Left lung (tissue), 10 donors: Measurements from ENCODE around the gene P2RX4. TPM values are rescaled to one million over a fixed set of nuclear protein-coding genes. Genes with fewer than 3 reads are reported as not detected.
"Not testable (repeated sequence)": the region's sequence is repeated elsewhere in the genome, so short reads cannot be mapped to it uniquely, and the experiment has no call there.

Experiments
- ATAC-seq: fragments of 200-7000 bp; cut with Tn5 transposase; one replicate; pipeline ENCODE4 v1.9.1; 2020; ENCODE audit warnings: moderate library complexity
- DNase-seq, 4 donors: peaks; one replicate each; pipeline ENCODE4 v3.0.0-alpha.2; 2013 to 2020
- H3K27ac ChIP-seq, 2 donors: fragments of 200-600 bp; sonication (generic) in 1 of 2; one replicate each; pipeline versions ENCODE4 v1.5.0 to v1.8.0; 2020 to 2021
- H3K27me3 ChIP-seq, 2 donors: fragments of 200-600 bp; sonication (generic) in 1 of 2; one replicate each; pipeline versions ENCODE4 v1.5.0 to v1.8.0; 2020 to 2021
- H3K36me3 ChIP-seq, 2 donors: fragments of 200-600 bp; sonication (generic) in 1 of 2; one replicate each; pipeline versions ENCODE4 v1.5.0 to v1.8.0; 2020 to 2021
- H3K4me1 ChIP-seq, 2 donors: fragments of 200-600 bp; one replicate each; pipeline ENCODE4 v1.8.0; 2021
- H3K4me3 ChIP-seq, 2 donors: fragments of 200-600 bp; sonication (generic) in 1 of 2; one replicate each; pipeline versions ENCODE4 v1.5.0 to v1.8.0; 2020 to 2021; ENCODE audit warnings: mild to moderate bottlenecking in 1 of 2
- H3K9me3 ChIP-seq, 2 donors: fragments of 200-600 bp; sonication (generic) in 1 of 2; one replicate each; pipeline versions ENCODE4 v1.5.0 to v1.8.0; 2020 to 2021
- CTCF ChIP-seq, 2 donors: fragments of 200-600 bp; sonication (generic) in 1 of 2; IDR thresholded peaks; one replicate each; pipeline versions ENCODE4 v1.5.0 to v1.8.0; 2021; ENCODE audit warnings: antibody characterized with exemption in 2 of 2
- intact Hi-C, 2 donors: fragments of 100-400 bp; cut with DNase I; formaldehyde crosslinking; loops; one replicate each; pipeline versions ENCODE4 v1.11.2 to v1.14.2; 2022
- polyA plus RNA-seq, 6 donors: library from polyadenylated mRNA; unstranded; fragments of 120-200 nt; gene quantifications; one replicate each; pipeline ENCODE4 v1.2.1, GENCODE V29; 2013; ENCODE audit not compliant: insufficient read length in 6 of 6
- total RNA-seq, 2 donors: library from RNA; stranded (reverse); fragmentation: NEBNext Ultra II Directional; extraction: Animal tissue kit (Norgen Biotek cat#: 25700); gene quantifications; one replicate each; pipeline ENCODE4 v1.2.1, GENCODE V29; 2021
- donor health status: DM: no; HTN: yes; CAD: no.
- donor health status: DM: no; HTN: no; CAD: no.

Gene P2RX4
- total and polyA plus RNA-seq, 8 donors, result 29.2 to 75.1 (median 31.2) TPM

GRCh38 chr12:121227294-121227693 lies 17.4 kb downstream of the P2RX4 start:
- intact Hi-C loops, result no loop called here
- Histone ChIP-seq H3K27me3 (no peaks in the 10 kb centered on the region), H3K27ac (peak overlapping the region; percentile 61 to 75), H3K9me3 (no peaks in the 10 kb centered on the region), H3K36me3 (peaks cover 0 to 78% of the 10 kb centered on the region in 2 donors), H3K4me3 (no peak overlapping the region), H3K4me1 (peaks cover 0 to 11% of the 10 kb centered on the region in 2 donors)
- ATAC-seq (peak; percentile 89), DNase-seq (peak in 3 of 4 donors; percentile 76 to 85 (median 81))
- no peak for TF ChIP-seq CTCF (IDR thresholded peaks at IDR 0.05)

- Histone ChIP-seq H3K9me3 (no peaks in the 10 kb centered on the region), H3K36me3 (peaks cover 0 to 78% of the 10 kb centered on the region in 2 donors), H3K4me1 (peaks cover 0 to 11% of the 10 kb centered on the region in 2 donors), H3K4me3 (no peak overlapping the region), H3K27ac (no peak overlapping the region), H3K27me3 (no peaks in the 10 kb centered on the region)
- intact Hi-C loops, result no loop called here
- ATAC-seq, result no peak
- TF ChIP-seq CTCF (IDR thresholded peaks at IDR 0.05), result no peak
- DNase-seq, result peak in 1 of 4 donors; percentile 56
Observed at GRCh38 chr12:121228919-121229665, 19.2 kb downstream of the P2RX4 start.

- Histone ChIP-seq H3K36me3 (peaks cover 0 to 84% of the 10 kb centered on the region in 2 donors), H3K4me1 (peaks cover 0 to 11% of the 10 kb centered on the region in 2 donors)
- H3K27ac ChIP-seq, intact Hi-C loops, H3K4me3 ChIP-seq, H3K27me3 ChIP-seq, H3K9me3 ChIP-seq: not testable (repeated sequence)
- ATAC-seq (peak; percentile 84), DNase-seq (peak in 3 of 4 donors; percentile 71 to 87 (median 74))
- TF ChIP-seq CTCF (IDR thresholded peaks at IDR 0.05), result peak; percentile 89 to 91
Observed at GRCh38 chr12:121229826-121230537, 20.1 kb downstream of the P2RX4 start.

- H3K4me1 ChIP-seq, result peaks cover 0 to 11% of the 10 kb centered on the region in 2 donors
- intact Hi-C loops, result no loop called here
- H3K27me3 ChIP-seq, result no peaks in the 10 kb centered on the region
- H3K9me3 ChIP-seq, result no peaks in the 10 kb centered on the region
- no peak overlapping the region for H3K4me3 ChIP-seq
- ATAC-seq (no peak), DNase-seq (peak in 1 of 4 donors; percentile 41)
- H3K36me3 ChIP-seq, result peaks cover 0 to 88% of the 10 kb centered on the region in 2 donors
- TF ChIP-seq CTCF (IDR thresholded peaks at IDR 0.05), result peak in 1 of 2 donors; percentile 34
- no peak overlapping the region for H3K27ac ChIP-seq
Observed at GRCh38 chr12:121230538-121230907, 20.6 kb downstream of the P2RX4 start.

GRCh38 chr12:121232163-121232562 lies 22.2 kb downstream of the P2RX4 start:
- no peaks in the 10 kb centered on the region for H3K27me3 ChIP-seq
- intact Hi-C loops, result no loop called here
- H3K9me3 ChIP-seq, result no peaks in the 10 kb centered on the region
- no peak for ATAC-seq
- H3K36me3 ChIP-seq, result peaks cover 0 to 88% of the 10 kb centered on the region in 2 donors
- no peak overlapping the region for H3K4me3 ChIP-seq
- peaks cover 0 to 11% of the 10 kb centered on the region in 2 donors for H3K4me1 ChIP-seq
- TF ChIP-seq CTCF (IDR thresholded peaks at IDR 0.05), result no peak
- no peak overlapping the region for H3K27ac ChIP-seq
- DNase-seq, result peak in 1 of 4 donors; percentile 74
